GM18499 (cell line): ENCODE measurements around the gene USP3.

Experiments used
- ATAC-seq: cut with Tn5 transposase; IDR thresholded peaks from one replicate; pipeline ENCODE4 v1.9.1; 2021; ENCODE audit warnings: moderate number of reproducible peaks; ENCODE audit not compliant: insufficient read depth, unreplicated experiment

USP3 gene

GRCh38 chr15:63494408-63494807, 10.0 kb upstream of the USP3 start:
- no peak for ATAC-seq

- no peak for ATAC-seq
These were observed 9.1 kb upstream of the USP3 start for GRCh38 chr15:63495343-63495742.

- ATAC-seq, result no peak
These were observed 8.5 kb upstream of the USP3 start for GRCh38 chr15:63495780-63496488.

DNA sequence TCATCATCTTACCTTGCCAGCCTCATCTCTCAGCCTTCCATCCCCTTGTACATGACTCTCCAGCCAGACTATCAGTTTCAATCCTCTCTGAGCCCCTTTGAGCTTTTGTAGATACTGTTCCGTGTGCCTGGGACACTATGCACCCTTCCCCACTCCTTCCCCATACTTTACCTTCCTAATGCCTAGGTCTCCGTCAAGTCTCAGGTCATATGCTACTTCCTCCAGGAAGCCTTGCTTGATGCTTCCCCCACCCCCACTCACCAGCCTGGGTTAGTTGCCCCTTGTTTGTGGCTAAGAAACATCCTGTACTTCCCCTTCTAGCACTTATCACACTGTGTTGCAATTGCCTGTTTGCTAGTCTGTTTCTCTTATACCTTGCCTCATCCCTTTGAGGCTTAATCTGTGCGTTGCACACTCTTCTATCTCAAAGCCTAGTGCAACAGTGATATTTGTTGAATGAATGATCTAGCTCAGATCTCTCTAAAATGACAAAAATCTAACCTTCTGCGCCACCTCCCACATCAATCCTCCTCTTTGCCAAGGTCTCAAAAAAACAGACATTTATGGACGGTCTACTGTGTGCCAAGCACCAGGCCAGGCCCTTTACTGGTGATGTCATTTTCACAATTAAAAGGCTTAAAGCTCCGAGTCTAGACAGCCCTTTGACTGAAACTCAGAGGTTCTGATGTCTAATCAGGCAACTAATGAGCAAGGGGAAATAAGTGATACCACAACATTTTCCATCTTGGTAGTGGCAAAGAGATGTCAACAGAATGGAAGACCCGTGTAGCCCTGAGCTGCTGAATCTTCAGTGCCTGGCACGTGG, 6.5 kb upstream of the USP3 start:
- no peak for ATAC-seq

GRCh38 chr15:63499175-63499549, 5.2 kb upstream of the USP3 start:
- no peak for ATAC-seq

DNA sequence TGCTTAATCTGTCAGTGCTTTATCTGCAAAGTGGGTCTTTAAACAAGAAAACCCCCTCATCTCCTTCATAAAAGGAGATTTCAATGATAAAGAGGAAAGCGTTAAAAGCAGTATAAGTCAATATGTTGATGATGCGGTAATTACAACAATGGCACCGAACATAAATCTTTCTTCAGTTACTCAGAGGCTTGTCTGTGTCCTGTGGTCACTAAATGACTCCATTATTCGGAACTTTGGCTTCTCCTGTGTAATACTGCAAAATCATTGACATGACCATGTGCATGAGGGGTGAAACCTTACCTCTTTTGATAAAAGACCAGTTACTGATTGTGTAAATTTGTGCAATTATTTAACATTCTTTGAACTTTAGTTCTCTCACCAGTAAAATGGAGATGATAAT, 4.8 kb upstream of the USP3 start:
- ATAC-seq, result no peak

- ATAC-seq, result no peak
These were observed 3.8 kb upstream of the USP3 start for GRCh38 chr15:63500265-63501250.

DNA sequence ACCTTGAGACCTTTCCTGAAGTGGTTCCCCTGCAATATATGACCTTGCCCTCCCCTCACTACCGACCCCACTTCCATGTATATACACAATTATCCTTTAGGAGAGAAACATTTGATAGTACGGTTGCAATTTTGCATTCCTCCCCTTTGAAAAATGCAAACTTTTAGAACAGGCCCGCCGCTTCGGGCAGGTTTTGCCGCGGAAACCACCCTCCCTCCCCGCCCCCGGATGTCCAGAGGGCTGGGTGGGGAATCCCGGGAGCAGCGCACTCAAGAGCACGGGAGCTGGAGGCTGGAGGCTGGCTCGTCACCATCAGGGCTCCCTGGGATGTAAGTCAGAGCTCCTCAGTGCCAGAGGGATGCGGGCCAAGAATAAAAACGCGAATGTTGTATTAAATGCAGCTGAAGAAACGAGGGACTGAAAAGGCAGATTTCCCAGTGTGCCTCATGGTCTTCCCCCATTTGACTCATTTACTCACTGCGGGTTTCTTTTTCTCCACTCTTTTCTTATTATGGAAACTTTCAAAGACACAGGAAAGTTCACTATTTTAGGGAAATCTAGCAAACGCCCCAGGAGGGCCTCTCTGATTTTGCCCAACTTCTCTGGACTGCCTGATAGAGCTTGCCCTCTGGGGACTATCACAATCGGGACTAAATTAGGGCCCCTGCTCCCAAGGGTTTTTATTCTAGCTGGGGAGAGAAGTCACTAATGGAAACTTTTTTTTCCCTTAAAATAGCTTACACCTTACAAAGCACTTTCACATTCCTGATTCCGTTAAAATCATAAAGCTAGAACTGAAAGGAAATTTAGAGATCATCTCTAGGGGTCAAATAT, 2.9 kb upstream of the USP3 start:
- no peak for ATAC-seq

- no peak for ATAC-seq
These were observed 2.1 kb upstream of the USP3 start for GRCh38 chr15:63502137-63502766.

DNA sequence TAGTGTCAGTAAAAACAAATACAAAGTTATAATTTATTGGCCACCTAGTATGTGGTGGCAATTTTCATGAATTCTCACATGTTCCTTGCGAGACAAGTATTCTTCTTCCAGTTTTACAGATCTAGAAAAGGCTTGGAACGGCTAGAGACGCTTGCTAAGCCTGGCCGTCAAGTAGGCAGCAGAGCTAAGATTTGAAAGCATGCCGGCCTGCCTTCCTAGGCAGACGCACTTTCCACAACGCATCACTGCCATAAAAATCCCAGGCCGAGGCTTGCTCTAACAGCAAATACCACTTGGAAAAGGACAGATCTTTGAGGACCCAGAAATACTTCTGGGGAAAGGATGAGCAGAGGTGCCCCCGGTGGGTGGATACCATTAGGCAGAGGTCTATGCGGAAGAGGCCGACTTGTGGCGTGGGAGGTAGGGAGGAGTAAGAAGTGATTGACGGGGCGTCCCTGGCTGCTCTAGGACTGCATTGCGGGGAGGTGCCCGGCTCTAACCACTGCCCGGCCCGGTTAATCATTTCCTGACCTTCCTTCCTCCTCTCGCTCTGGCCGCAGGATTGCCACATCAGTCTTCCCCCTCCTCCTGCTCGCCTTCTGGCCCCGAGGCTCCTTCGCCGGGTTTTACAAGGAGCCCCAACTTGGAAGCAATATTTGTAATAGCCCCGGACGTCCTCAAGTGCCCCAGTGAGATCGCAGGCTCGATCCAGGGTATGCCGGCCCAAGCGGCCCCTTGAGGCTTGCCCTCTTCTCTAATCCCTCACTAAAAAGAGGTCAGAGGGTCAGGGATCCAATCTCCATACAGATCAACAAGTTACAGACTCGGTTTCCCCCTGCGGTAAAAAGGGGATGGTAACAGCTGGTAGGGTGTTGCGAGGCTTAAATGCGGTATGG, 1.3 kb upstream of the USP3 start:
- peak; percentile 33 for ATAC-seq

- ATAC-seq, result peak; percentile 22
These were observed 600 bp upstream of the USP3 start for GRCh38 chr15:63503739-63504246.

- ATAC-seq, result no peak
These were observed 817 bp downstream of the USP3 start for GRCh38 chr15:63504979-63505841.

DNA sequence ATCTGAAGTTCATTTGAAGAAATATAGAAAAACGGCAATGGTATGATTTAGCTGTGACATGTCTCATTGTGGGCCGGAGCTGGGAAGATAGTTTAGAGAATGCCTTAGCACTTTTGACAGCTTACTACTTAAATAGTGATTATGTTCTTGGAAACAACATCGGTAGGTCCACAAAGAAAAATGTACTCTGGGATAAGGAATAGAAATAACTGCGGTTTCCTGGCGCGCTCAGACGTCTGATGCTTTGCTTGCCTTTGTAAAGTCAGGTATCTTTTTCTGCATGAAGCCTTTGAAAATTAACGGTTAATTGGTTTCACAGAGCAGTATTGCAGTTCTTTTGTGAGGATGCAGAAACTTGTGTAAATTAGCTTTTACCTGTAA, 1.4 kb downstream of the USP3 start:
- no peak for ATAC-seq

- no peak for ATAC-seq
These were observed 2.2 kb downstream of the USP3 start for GRCh38 chr15:63506537-63507035.

- no peak for ATAC-seq
These were observed 3.8 kb downstream of the USP3 start for GRCh38 chr15:63507878-63508818.
